GM18907 (cell line): ENCODE results near the gene PDLIM4.
A peak's percentile ranks its signal among the peaks of the same experiment; 100 is the strongest.

ENCODE experiments used
- ATAC-seq: cut with Tn5 transposase; IDR thresholded peaks from one replicate; pipeline ENCODE4 v1.9.1; 2021; ENCODE audit warnings: mild to moderate bottlenecking, moderate library complexity; ENCODE audit not compliant: unreplicated experiment

The PDLIM4 gene

DNA sequence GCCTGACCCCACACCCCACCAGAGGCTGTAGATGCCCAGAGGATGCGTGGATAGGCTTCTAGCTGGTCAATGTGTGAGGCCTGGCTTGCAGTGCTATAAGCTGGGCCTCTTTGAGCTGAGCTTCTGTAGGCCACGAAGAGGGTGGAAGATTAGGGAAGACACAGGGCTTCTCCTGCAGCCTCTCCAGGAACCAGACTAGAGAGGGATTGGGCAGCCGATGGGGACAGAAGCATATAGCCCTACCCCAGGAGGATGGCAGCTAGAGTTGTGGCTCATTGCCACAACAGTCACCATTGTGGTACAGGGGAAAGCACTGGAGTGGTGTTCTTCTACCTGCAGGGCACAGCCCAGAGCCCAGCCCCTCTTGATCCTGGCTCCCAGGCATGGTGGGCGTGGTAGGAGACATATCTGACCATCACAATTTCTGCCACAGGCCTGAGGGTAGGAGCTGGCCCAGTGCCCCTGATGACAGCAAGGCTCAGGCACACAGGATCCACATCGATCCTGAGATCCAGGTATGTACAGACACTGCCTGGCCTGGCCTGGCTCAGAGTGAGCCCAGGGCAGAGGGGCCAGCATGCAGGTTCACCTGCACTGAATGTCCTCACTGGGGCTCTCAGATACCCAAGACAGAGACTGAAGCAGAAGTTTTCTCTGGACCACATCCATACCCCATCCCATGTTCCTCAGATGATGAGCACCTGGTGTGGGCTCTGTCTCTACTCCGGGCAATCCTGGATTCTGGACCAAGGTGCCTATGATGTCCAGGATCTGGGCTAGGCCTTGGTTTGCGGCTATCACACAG, 8.7 kb downstream of the PDLIM4 start:
- ATAC-seq: no peak

DNA sequence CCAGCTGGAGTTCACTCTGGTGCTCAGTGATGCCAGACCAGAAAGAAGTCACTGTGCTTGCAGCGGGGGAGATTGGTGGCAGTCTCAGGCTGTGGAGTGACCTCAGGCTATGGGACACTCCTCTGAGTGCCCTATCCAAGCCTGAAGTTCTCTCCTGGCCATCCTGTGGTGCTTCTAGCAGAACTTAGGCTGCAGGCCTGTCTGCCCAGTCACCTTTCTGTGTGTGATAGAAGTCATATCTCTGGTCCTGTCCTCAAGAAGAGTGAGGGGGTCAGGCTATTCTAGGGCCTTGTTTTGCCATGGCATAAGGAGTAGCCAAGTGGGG, 9.3 kb downstream of the PDLIM4 start:
- no peak for ATAC-seq

DNA sequence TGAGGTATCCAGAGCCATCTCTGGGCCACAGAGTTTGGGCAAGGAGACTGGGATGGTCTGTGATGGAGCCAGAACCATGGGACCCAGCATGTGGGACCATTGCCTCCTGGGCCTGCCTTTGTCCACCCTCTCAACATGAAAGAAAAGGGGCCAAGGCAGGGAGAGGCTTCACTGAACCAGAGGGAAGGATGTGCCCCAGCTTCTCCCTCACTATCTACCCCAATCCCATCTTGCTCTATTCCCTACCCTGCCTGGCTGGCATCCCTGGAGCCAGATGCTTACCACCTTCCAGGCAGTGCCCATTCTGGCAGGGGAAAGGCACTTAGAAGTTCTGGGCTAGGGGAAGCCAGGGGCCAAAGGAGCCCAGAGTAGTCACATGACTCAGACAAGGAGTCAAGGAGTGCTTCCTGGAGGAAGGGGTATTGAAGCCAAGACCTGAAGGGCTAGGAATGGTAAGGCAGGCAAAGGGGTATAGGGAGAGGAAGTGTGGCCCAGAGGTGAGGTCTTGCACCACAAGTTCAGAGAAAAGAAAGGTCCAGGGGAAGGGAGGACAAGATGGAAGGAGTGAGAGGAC, 9.8 kb downstream of the PDLIM4 start:
- no peak for ATAC-seq

DNA sequence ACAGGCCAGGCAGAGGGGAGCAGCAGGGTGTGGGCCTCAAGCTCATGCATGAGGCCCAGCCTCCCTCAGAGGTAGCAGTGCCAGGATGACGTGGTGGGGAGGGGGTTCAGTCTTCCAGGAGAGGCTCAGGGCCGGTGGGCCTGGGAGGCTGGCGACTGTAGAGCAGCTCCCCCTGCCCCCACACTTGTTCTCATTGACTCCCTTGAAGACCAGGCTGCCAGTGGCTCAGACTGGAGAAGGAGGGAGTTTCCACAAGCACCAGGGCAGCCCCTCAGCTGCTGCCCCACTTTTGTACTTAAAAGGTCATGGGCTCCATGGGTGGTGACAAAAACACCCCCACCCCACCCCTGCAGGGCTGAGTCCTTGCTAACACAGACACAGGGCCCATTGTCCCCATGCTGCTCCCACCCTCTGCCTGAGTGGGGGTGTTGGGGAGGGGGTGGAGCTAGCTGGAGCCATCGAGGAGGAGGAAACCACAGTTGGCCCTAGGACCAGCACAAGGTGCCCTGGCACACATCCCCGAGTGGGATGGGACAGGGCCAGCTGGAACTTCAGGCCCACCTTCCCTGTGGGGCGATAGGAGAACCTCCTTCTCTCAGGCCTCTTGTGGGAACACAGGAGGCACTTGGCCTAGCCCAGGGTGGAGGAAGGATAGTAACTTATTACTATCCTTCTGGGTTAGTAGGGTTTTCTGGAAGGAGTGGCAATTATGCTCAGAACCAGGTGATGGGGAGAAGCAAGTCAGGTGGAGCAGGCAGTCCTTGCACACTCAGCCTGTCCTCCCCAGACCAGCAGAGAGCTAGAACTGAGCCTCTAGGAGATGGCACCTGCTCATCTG, 10.7 kb downstream of the PDLIM4 start:
- peak; percentile 38 for ATAC-seq

DNA sequence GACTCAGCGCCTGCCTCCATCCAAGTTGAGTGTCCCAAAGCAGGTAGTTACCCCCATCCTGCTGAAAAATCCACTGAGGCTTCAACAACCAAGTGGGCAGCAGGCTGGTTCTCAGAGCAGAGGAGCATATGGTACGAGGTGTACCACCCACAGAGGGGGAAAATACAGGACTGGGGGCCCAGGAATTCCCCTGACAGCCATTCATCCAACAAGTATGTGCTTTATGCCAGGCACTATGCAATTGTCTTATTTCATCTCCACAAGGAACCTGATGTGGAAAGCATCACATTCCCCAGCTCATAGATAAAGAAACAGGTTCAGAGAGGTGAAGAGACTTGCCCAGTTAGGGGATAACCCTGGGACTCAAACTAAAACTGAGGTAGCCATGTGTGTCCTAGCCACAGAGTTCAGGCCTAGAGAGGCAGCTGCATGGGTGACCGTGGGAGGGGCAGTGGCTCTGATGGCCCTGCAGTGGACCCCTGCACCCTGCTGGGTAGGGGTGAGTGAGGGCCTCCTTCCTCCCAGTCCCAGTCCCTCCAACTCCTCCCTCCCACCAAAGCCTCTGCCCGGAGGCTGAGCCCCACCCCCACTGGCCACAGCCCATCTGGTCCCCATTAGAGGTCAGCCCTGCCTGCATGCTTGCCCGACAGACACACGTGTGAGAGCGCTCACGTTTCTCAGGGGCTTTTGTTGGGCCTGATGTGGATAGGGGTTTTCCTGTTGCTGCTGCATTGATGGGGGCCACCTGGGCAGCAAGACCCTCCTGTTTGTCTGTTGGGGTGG, 11.5 kb downstream of the PDLIM4 start:
- ATAC-seq: peak; percentile 74

DNA sequence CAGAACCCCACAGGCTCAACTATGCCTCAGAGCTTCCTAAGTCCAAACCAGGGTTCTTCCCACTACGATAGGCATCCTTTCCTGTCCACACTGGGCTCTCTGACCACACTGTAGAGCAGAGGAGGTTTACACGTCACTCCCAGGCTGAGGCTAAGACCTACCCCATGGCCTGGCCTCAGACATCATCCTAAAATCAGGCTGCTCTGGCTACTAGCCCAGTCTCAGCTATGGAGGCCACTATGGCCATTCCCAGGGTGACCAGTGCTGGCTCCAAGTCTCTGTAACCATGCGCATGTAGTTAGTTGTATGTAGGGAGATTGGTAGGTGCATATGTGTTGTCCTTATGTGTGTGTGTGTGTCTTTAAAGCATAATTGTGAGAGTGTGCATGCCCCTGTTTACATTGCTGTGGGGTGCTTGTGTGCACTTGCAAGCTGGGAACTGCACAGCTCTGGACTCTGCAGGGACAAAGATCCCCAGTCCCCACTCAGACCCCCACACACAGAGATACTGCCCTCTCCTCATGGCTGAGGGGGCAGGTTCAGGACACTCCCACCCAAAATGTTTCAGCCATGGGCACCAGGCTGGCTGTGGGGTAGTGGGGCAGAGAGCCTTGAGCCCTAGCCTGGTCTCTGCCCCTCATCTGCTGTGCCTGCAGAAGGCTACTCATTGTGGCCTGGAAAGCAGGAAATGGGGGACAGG, 12.3 kb downstream of the PDLIM4 start:
- ATAC-seq: no peak

DNA sequence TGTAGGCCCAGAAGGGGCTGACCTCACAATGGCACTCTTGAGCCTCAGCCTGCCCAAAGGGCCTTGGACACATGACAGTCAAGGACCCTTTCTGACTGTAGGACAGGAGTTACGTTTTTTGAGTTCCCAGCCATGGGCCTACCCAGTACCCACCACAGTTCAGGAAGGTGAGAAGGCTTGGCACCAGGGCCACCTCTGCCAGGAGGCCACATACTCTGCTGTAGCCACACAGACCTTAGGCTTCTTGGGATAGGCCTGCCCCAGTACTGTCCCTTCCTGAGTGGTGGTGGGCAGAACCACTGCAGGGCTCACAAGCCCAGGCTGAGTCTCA, 12.8 kb downstream of the PDLIM4 start:
- no peak for ATAC-seq

DNA sequence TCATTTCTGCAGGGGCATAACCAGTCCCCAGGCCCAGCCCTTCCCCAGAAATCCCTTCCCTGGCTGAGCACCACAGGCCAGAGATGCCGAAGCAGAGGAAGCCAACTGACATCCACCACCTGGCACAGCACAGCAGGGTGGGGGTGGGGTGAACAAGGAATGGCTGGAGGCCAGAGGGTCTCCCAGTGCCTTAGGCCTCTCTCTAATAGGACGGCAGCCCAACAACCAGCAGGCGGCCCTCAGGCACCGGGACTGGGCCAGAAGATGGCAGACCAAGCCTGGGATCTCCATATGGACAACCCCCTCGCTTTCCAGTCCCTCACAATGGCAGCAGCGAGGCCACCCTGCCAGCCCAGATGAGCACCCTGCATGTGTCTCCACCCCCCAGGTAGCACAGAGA, 13.2 kb downstream of the PDLIM4 start:
- no peak for ATAC-seq

DNA sequence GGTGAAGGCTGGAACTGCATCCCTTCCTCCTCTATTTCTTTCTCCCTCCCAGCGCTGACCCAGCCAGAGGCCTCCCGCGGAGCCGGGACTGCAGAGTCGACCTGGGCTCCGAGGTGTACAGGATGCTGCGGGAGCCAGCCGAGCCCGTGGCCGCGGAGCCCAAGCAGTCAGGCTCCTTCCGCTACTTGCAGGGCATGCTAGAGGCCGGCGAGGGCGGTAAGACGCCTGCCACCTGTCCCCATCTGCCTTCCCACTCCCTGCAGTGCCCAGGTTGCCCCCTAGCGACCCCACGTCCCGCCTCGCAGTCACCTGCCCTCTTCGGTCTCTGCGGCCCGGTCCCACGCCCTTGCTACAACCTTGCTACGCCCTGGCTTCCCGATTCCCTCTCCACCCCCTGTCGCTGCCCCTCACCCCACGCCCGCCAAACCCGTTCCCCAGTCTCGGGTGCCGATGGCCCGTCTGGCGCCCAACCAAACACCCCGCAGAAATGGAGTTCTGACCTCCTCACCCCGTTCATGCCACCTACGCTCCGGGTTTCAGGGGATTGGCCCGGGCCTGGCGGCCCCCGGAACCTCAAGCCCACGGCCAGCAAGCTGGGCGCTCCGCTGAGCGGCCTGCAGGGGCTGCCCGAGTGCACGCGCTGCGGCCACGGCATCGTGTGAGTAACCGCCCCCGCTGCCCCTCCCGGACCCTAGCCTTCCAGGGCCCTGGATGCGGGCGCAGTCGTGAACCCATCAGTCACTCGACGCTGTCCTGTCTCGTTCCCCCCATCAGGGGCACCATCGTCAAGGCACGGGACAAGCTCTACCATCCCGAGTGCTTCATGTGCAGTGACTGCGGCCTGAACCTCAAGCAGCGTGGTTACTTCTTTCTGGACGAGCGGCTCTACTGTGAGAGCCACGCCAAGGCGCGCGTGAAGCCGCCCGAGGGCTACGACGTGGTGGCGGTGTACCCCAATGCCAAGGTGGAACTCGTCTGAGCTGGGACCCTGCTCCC, 14.1 kb downstream of the PDLIM4 start:
- ATAC-seq: no peak

DNA sequence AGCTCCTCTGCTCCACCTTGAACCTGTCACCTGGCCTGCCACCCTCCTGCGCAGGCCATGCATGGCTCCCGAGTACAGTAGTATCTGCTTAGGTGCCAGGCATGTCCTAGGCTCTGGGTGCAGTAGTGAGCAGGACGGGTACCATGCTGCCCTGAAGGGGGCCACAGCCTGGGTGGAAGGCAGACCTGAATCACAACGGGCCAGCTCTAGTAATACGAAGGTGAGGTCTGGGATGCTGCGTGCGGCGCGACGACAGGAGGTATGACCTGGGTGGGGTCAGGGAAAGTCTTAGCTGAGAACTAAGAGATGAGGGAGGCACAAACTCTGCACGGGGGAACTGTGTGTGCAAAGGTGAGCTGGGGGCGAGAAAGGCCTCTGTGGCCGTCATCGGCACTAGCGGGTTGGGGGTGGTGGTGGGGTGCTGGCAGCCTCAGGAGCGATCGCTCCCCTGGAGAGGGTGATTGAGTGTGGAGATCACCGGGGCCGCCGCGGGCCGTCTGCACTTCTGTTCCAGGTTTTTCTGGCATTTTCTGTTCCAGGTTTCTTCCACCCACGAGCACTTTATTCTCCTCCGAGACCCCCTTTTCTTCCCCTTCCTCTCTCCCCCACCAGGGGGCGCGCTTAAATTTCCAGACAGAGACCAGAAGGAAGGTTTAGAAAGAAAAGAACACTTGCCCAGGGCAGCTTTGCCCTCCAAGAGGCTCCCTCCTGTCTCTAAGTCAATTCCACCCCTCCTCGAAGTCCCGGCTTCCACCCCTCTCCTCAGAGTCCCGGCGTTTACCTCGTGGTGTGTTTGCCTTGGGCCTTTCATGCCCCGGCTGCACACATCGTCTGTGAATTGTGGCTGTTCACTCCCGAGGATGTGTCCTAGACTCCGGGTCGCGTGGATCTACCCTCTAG, 15.1 kb downstream of the PDLIM4 start:
- ATAC-seq: no peak

DNA sequence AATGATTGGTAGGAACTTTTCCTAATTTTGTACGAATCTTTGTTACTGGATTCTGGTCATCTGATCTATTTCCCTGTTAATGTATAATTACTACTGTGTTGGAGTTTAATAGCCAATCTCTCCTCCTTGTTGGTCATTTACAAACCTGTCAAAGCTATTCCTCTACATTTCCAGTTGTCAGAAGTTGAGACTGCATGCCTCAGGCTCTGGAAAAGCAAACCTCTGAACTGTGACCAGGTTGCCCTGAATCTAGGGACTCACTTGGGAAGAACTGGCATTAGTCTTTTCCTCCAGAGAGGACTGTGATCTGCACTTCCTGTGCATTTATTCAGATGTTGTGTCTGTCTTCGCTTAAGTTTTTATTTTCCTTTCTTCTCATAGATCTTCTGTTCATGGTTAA, 16.1 kb downstream of the PDLIM4 start:
- no peak for ATAC-seq

DNA sequence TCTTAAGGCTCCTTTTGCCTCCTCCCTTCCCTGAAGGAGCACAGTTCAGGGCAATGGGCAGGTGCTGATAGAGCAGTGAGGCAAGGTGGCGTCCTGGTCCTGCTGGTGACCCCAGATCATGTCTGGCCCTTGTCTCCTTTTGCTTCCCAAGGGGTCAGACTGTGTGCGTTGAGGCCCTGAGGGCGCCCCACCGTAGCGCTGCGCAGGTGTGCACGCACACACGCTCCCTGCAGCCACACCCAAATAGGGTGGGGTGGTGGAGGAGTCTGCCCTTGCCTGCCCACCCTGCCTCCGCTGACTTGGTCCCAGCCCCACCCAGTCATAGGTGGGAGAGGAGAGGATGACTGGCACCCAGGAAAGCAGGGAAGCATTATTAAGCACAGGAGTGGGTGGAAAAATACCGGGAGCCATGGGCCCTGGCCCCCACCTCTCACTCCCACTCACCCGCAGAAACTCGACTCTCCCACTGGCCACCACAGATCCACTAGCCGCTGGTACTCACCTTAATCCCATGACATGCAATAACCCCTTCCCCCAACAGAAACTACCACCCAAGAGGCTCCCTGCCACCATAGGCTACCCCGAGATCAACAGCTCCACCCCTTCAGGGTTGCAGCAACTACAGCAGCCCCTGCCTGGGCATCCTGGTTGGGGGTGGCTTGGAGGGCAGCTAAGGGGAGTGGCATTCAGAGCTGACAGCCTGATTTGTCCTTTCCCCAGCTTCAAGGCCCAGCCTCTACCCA, 16.7 kb downstream of the PDLIM4 start:
- no peak for ATAC-seq

DNA sequence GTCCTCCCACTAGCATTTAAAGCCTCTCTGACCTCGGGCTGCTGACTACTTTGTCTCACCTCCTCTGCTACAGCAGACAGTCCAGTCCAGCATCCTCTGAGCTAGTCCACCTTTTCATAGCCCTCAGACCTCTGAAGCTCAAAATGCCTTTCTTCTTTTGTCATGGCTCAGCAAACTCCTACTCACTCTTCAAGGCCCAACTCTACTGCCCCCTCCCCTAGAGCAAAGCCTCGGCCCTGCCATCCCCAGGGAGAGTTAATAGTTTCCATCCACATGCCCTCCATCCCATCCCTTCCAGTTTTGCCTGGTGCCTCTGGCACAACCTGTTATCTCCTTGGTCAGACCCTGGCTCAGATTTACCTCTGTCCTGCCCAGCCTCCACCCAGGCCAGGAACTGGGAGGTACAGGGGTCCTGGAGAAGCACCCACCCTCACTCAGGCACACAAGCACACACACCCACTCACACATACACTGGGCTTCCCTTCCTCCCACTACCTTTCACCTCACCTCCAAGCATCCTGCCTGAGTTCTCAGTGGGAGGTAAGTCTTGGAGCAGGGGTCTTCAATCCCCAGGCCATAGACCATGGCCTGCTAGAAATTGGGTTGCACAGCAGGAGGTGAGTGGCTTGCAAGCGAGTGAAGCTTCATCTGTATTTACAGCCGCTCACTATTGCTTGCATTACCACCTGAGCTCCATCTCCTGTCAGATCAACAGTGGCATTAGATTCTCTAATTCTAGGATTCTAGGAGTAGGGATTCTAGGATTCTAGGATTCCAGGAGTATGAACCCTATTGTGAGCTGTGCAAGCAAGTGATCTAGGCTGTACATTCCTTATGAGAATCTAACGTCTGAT, 18.1 kb downstream of the PDLIM4 start:
- no peak for ATAC-seq

DNA sequence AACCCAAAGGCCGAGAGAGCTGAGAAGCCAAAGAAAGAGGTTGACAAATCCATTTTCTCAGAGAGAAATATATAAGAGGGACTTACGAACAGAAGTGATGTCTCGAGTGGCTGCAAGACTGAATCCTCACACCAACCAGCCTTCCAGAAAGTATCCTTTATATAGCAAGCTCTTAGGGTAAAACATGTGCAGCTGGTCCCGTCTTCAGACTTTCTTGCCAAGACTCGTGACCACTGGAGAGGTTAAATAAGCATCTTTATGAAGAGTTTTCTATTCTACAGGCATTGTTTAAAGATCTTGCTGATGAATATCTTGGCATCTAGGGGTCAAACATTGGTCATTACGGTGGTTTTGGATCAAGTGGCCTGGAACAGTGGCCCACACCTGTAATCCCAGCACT, 19.8 kb downstream of the PDLIM4 start:
- no peak for ATAC-seq

DNA sequence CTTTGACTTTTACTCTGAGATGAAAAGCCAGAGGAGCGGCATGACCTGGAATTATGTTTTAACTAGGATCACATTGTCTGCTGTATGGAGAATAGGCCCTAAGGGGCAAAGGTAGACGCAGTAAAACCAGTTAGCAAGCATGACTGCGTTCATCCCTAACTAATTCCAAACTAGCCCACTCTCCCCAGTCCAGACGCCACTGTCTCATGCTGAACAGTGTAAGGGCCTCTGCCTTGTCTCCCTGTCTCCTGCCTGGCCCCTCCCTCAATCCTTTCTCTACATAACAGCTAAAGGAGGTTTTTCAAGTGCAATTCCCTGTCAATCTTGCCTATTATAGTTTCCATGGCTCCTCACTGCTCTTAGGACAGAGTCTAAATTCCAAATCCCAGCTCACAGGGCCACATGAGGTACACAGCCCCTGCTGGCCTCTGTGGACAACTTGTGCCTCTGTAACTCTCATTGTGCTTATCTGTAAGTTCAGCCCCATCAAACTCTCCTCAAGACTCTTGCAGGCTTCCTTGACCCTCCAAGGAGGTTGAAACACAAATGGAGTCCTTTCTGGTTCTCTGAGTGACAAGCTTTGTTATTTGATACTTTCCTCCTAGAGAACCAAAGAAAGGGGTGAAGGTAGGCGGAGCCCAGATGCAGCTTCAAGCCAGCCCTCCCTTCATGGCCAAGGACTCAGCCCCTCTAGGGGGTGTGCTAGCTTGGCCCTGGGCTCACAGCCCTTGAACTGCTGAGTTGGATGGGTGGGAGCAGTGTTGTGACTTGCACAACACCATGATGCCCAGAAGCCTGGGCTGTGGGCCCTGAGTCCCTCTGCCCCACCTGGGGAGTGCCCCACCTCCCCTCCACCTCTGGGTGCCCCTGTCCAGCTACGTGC, 20.7 kb downstream of the PDLIM4 start:
- no peak for ATAC-seq

DNA sequence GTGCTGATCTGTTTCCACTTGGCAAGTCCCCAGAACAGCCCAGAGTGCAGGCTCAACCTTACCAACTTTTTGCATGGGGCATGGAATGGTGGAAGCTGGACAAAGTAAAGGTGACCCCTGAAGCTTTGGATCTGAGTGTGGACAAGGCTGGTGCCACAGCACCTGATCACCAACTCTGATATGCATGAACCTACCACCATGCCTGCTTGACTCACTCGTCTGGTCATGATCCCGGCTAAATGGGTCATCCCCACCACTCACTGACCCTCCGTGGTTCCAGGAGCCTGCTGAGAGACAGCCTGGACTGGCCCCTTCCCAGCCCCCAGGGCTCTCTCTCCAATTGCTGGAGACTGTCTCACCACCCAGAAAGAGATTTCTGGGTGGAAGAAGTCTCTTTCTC, 22.3 kb downstream of the PDLIM4 start:
- no peak for ATAC-seq
